NCI-H128 (cell line): ENCODE data around the gene SLC18A2.
"Not testable (repeated sequence)": the region's sequence is repeated elsewhere in the genome, so short reads cannot be mapped to it uniquely, and the experiment has no call there.

Experiments
- DNase-seq: peaks from one replicate; lab custom pipeline; 2025; ENCODE audit not compliant: unreplicated experiment; lab: John Stamatoyannopoulos, UW

Gene SLC18A2

GRCh38 chr10:117240621-117241529 lies at the start of gene SLC18A2:
Gene SLC18A2, plus strand, starts transcription at chr10:117241114. Its CDS starts 580 bp downstream, at chr10:117241694.
- DNase-seq, result no peak

- no peak for DNase-seq
Measured at GRCh38 chr10:117197189-117197588, 43.7 kb upstream of the SLC18A2 start, which contains the start of gene KCNK18. Gene KCNK18, plus strand, starts transcription at chr10:117197489. Its CDS starts 0 bp downstream, at chr10:117197489.

- DNase-seq, result no peak
Measured at GRCh38 chr10:117198088-117198487, 42.8 kb upstream of the SLC18A2 start.

GRCh38 chr10:117201826-117202225 lies 39.1 kb upstream of the SLC18A2 start:
- no peak for DNase-seq

- no peak for DNase-seq
Measured at GRCh38 chr10:117204316-117204715, 36.6 kb upstream of the SLC18A2 start.

- no peak for DNase-seq
Measured at GRCh38 chr10:117212176-117212575, 28.7 kb upstream of the SLC18A2 start.

- DNase-seq, result no peak
Measured at GRCh38 chr10:117214401-117214800, 26.5 kb upstream of the SLC18A2 start.

- DNase-seq, result no peak
Measured at GRCh38 chr10:117215079-117215478, 25.8 kb upstream of the SLC18A2 start.

GRCh38 chr10:117216028-117216427 lies 24.9 kb upstream of the SLC18A2 start:
- no peak for DNase-seq

- no peak for DNase-seq
Measured at GRCh38 chr10:117216611-117217195, 24.2 kb upstream of the SLC18A2 start.

- no peak for DNase-seq
Measured at GRCh38 chr10:117217196-117217761, 23.6 kb upstream of the SLC18A2 start.

GRCh38 chr10:117218654-117219053 lies 22.3 kb upstream of the SLC18A2 start:
- no peak for DNase-seq

- DNase-seq, result no peak
Measured at GRCh38 chr10:117221156-117221711, 19.7 kb upstream of the SLC18A2 start.

- no peak for DNase-seq
Measured at GRCh38 chr10:117222552-117222951, 18.4 kb upstream of the SLC18A2 start.

GRCh38 chr10:117222976-117223692 lies 17.8 kb upstream of the SLC18A2 start:
- DNase-seq, result no peak

GRCh38 chr10:117223693-117224430 lies 17.1 kb upstream of the SLC18A2 start:
- DNase-seq, result no peak

GRCh38 chr10:117224881-117225280 lies 16.0 kb upstream of the SLC18A2 start:
- no peak for DNase-seq

GRCh38 chr10:117226813-117227451 lies 14.0 kb upstream of the SLC18A2 start:
- no peak for DNase-seq

- no peak for DNase-seq
Measured at GRCh38 chr10:117228210-117228609, 12.7 kb upstream of the SLC18A2 start.

- DNase-seq, result not testable (repeated sequence)
Measured at GRCh38 chr10:117230107-117230506, 10.8 kb upstream of the SLC18A2 start.
